Gastrocnemius medialis (tissue), 4 donors: ENCODE measurements around the gene SDC1. TPM values are rescaled to one million over a fixed set of nuclear protein-coding genes. Genes with fewer than 3 reads are reported as not detected.

Source experiments
- ATAC-seq, 2 donors: fragments of 150-250 bp; one replicate each; pipeline ENCODE4 v1.9.1; 2016
- DNase-seq, 2 donors: peaks; one replicate each; pipeline ENCODE4 v3.0.0-alpha.2; 2019
- H3K27ac ChIP-seq, 4 donors: fragments of 200-600 bp; sonication (generic); 1 replicate in 1 of 4; 2 replicates in 3 of 4; pipeline ENCODE4 v1.5.1; 2016 to 2018; ENCODE audit warnings: mild to moderate bottlenecking in 2 of 4, moderate library complexity in 1 of 4
- H3K27me3 ChIP-seq, 3 donors: fragments of 200-600 bp; sonication (generic) in 2 of 3; 1 replicate in 1 of 3; 2 replicates in 2 of 3; pipeline versions ENCODE4 v1.5.1 to v1.6.0; 2016 to 2019; ENCODE audit warnings: mild to moderate bottlenecking in 1 of 3, moderate library complexity in 1 of 3
- H3K36me3 ChIP-seq, 2 donors: fragments of 200-600 bp; sonication (generic) in 1 of 2; one replicate each; pipeline ENCODE4 v1.5.1; 2017 to 2018
- H3K4me1 ChIP-seq, 2 donors: fragments of 200-600 bp; sonication (generic) in 1 of 2; one replicate each; pipeline ENCODE4 v1.5.1; 2016 to 2017; ENCODE audit warnings: mild to moderate bottlenecking in 2 of 2
- H3K4me3 ChIP-seq, 4 donors: fragments of 200-600 bp; sonication (generic) in 3 of 4; 1 replicate in 1 of 4; 2 replicates in 3 of 4; pipeline ENCODE4 v1.5.1; 2016 to 2019; ENCODE audit warnings: mild to moderate bottlenecking in 2 of 4
- H3K9me3 ChIP-seq, 3 donors: fragments of 200-600 bp; sonication (generic) in 2 of 3; 1 replicate in 1 of 3; 2 replicates in 2 of 3; pipeline ENCODE4 v1.5.1; 2016 to 2019
- POLR2A ChIP-seq, 2 donors: fragments of 450-650 bp; IDR thresholded peaks; one replicate each; pipeline ENCODE4 v1.6.1; 2017; ENCODE audit warnings: antibody characterized with exemption in 2 of 2, mild to moderate bottlenecking in 2 of 2, moderate library complexity in 2 of 2
- in situ Hi-C, 4 donors: fragments of 200-750 bp; cut with MboI; loops; one replicate each; pipeline versions ENCODE4 v1.15.0 to v1.8.0; 2017; ENCODE audit warnings: low sequenced_read_pairs in 4 of 4
- intact Hi-C: fragments of 100-400 bp; cut with DNase I; formaldehyde crosslinking; loops from one replicate; pipeline ENCODE4 v1.15.1; 2023; ENCODE audit warnings: low total_unique reads
- total RNA-seq, 4 donors: library from RNA; depleted of rRNA; stranded (reverse); fragments of >200 nt; gene quantifications; one replicate each; pipeline versions ENCODE4 v1.1.0 to v1.2.3, GENCODE V29; 2016
- TF ChIP-seq, protein P1 (sequence below), 5 experiments: fragments of 450-650 bp in 3 of 5; fragments of 200-600 bp in 2 of 5; sonication (generic) in 2 of 5; IDR thresholded peaks in 4 of 5; conservative IDR thresholded peaks in 1 of 5; 1 replicate in 4 of 5; 2 replicates in 1 of 5; pipeline ENCODE4 v1.5.1; 2016 to 2019; ENCODE audit warnings: antibody characterized with exemption in 5 of 5, mild to moderate bottlenecking in 3 of 5, moderate library complexity in 3 of 5

SDC1 gene
- total RNA-seq, 4 donors from 2014 or later = 0.41 to 1.2 (median 1.2) TPM; not detected in 1

DNA sequence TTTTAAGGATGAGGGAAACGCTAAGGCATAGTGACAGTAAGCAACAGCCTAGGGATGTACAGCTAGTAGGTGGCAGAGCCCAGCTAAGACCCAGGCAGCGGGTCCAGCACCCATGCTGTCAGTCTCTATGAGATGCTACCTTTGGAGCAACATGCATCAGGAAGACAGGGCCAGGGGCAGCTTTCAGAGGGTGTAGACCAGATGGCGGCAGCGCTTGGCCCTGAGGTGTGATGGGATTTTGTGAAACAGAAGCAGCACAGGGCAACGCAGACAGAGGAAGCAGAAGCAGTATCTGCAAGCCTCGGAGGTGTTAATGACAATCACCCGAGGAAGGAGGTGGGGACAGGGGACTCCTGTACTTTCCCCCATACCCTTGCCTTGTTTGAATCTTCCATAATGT lies 43.2 kb downstream of the SDC1 start:
- no peak for DNase-seq
- H3K27me3 ChIP-seq = no peaks in the 10 kb centered on the region
- ATAC-seq = no peak
- in situ Hi-C loops = no loop called here
- H3K9me3 ChIP-seq = no peaks in the 10 kb centered on the region
- no peak overlapping the region for H3K4me3 ChIP-seq
- H3K27ac ChIP-seq = no peak overlapping the region
- no peaks in the 10 kb centered on the region for H3K36me3 ChIP-seq
- no peaks in the 10 kb centered on the region for H3K4me1 ChIP-seq
- TF ChIP-seq, protein P1, sequence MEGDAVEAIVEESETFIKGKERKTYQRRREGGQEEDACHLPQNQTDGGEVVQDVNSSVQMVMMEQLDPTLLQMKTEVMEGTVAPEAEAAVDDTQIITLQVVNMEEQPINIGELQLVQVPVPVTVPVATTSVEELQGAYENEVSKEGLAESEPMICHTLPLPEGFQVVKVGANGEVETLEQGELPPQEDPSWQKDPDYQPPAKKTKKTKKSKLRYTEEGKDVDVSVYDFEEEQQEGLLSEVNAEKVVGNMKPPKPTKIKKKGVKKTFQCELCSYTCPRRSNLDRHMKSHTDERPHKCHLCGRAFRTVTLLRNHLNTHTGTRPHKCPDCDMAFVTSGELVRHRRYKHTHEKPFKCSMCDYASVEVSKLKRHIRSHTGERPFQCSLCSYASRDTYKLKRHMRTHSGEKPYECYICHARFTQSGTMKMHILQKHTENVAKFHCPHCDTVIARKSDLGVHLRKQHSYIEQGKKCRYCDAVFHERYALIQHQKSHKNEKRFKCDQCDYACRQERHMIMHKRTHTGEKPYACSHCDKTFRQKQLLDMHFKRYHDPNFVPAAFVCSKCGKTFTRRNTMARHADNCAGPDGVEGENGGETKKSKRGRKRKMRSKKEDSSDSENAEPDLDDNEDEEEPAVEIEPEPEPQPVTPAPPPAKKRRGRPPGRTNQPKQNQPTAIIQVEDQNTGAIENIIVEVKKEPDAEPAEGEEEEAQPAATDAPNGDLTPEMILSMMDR (IDR thresholded peaks at IDR 0.05 in 4 of 5, conservative IDR thresholded peaks at IDR 0.05 in 1 of 5) = no peak
- no peak for TF ChIP-seq POLR2A (IDR thresholded peaks at IDR 0.05)
- intact Hi-C loops = no loop called here

DNA sequence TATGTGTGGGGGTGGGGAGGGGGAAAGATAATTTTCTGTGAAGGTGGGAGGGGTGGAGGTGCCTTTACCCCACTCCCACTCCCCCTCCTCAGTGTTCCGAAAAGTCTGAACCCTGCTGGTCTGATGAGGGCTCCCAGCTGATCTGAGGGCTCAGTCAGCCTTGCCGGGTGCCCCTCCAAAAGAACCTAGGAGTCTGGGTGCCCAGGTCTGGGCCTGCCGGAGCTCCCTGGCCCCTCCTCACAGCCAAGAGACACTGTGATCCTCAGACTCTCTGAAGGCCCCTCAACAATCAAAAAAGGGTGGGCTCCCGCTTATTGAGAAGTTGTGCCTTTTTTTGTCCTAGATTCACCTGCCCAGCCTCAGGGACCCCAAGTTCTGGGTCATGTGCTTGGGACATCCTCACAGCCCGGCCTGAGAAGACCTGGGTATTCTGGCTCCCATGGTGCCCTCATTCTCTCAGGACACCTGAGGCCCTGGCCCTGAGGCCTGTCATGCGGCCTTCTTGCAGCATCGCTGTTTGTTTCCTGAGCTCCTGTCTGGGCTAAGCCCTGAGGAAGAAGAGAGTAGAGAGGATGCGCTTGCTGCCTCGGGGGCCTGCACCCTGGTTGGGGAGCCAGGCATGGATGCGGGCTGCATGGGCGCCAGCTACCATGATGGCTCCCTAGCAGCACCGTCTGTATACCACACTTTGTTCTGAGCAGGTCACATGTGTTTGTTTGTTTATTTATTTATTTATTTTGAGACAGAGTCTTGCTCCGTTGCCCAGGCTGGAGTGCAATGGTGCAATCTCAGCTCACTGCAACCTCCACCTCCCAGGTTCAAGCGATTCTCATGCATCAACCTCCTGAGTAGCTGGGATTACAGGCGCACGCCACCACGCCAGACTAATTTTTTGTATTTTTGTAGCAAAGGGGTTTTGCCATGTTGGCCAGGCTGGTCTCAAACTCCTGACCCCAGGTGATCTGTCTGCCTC lies 44.0 kb downstream of the SDC1 start:
- Histone ChIP-seq H3K9me3 (no peaks in the 10 kb centered on the region), H3K27me3 (no peaks in the 10 kb centered on the region), H3K36me3 (no peaks in the 10 kb centered on the region), H3K4me1 (no peaks in the 10 kb centered on the region), H3K4me3 (no peak overlapping the region), H3K27ac (no peak overlapping the region)
- intact Hi-C loops = no loop called here
- ATAC-seq = no peak
- no peak for DNase-seq
- TF ChIP-seq POLR2A (IDR thresholded peaks at IDR 0.05) = no peak
- TF ChIP-seq, protein P1 (IDR thresholded peaks at IDR 0.05 in 4 of 5, conservative IDR thresholded peaks at IDR 0.05 in 1 of 5) = no peak
- in situ Hi-C loops = no loop called here

DNA sequence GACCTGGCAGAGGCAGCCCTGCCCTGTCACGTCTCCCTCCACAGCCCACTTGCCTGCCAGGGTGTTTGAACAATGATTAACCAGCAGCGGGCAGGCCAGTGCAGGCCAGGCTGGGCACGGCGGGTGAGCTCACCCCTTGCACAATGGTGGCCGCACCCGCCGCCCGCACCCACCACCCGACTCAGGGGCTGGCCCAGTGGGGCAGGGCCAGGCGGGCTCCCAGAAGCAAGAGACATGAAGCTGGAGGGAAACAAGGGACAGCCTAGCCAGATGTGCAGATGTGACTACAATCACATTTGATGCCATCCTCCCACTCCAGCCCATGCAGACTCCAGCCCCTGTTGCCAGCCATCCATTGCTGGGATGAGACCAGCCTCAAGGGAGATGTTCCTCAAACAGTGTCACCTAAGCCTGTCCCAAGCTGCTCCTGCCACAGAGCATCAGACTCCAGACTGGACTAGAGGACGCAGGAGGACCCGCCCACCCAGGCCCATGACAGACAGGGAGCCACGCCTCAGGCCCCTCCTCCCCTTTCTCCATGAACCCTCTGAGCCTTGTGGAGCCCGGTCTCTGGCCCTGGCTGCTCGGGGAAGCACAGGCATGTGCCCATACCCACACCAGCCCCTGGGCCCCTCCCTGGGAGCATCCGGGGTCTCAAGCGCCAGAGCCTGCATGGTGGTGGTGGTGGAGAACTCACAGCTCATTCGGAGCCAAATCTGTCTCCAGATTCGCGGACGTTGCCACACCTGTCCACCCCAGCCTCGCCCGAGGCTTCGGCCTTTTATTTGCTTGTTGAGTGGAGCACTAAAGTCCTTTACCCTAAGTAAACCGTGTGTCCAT lies 45.0 kb downstream of the SDC1 start:
- H3K27ac ChIP-seq = no peak overlapping the region
- H3K4me3 ChIP-seq = no peak overlapping the region
- H3K4me1 ChIP-seq = no peaks in the 10 kb centered on the region
- in situ Hi-C loops = no loop called here
- DNase-seq (no peak), ATAC-seq (no peak)
- H3K27me3 ChIP-seq = no peaks in the 10 kb centered on the region
- no peaks in the 10 kb centered on the region for H3K36me3 ChIP-seq
- H3K9me3 ChIP-seq = no peaks in the 10 kb centered on the region
- intact Hi-C loops = no loop called here
- TF ChIP-seq POLR2A (IDR thresholded peaks at IDR 0.05) = no peak
- TF ChIP-seq, protein P1 (IDR thresholded peaks at IDR 0.05 in 4 of 5, conservative IDR thresholded peaks at IDR 0.05 in 1 of 5) = no peak

DNA sequence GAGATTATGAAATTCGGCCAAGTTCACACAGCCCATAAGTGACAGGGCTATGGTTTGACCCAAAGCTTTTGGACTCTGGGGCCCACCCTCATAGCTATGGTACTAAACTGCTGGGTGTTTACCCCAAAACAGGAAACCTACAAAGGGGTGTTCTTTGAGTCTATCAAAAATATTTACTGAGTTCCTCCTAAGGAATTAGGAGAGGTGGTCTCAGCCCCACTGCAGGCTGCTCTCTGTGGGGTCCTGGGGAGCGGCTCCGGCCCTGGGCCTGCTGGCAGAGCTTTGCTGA lies 45.5 kb downstream of the SDC1 start:
- in situ Hi-C loops (no loop called here), intact Hi-C loops (no loop called here)
- TF ChIP-seq, protein P1 (IDR thresholded peaks at IDR 0.05 in 4 of 5, conservative IDR thresholded peaks at IDR 0.05 in 1 of 5) = no peak
- TF ChIP-seq POLR2A (IDR thresholded peaks at IDR 0.05) = no peak
- Histone ChIP-seq H3K4me1 (no peaks in the 10 kb centered on the region), H3K27ac (no peak overlapping the region), H3K4me3 (no peak overlapping the region), H3K36me3 (no peaks in the 10 kb centered on the region), H3K27me3 (no peaks in the 10 kb centered on the region), H3K9me3 (no peaks in the 10 kb centered on the region)
- no peak for ATAC-seq
- no peak for DNase-seq
